Measurements from ENCODE around the gene ARHGEF26.

The ARHGEF26 gene

GRCh38 chr3:154210986-154211385 lies 89.8 kb downstream of the ARHGEF26 start:
- DNase-seq (ENCODE audit: low spot score) = no peak

DNA sequence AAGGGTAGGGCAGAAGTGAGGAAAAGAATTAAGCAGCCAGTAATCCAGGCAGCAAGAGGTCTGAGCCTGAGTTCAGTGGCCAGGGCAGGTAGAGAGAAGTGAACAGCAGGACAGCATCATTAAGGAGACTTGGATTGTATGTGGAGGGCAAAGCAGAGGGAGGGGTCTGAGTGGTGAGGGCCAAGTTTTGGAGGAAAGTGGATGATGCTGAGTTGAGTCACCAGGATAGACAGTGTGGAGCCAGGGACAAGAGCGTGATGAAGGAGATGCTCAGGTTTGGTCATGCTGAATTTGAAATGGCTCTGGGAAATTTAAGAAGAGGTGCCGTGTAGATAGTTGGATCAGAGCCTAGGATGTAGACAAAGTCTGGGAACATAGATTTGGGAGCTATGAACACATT lies 93.1 kb downstream of the ARHGEF26 start:
- DNase-seq (ENCODE audit: low spot score) = no peak

DNA sequence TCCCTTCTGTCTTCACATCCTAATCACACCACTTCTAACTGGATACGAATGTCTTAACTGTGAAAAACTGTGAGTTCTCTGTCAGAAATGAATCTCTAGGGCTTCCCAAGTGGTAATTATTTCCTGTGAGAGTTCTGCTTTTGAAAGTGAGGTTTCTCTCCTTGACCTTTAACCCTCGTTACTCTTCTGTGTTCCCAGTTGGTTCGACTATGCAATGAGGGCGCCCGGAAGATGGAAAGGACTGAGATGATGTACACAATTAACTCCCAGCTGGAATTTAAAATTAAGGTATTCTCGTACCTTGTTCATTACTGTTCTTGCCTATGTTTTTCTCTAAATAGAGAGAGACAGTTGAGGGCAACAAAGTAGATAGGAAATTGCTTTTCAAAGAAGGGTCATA lies 96.5 kb downstream of the ARHGEF26 start:
- DNase-seq (ENCODE audit: low spot score) = no peak

DNA sequence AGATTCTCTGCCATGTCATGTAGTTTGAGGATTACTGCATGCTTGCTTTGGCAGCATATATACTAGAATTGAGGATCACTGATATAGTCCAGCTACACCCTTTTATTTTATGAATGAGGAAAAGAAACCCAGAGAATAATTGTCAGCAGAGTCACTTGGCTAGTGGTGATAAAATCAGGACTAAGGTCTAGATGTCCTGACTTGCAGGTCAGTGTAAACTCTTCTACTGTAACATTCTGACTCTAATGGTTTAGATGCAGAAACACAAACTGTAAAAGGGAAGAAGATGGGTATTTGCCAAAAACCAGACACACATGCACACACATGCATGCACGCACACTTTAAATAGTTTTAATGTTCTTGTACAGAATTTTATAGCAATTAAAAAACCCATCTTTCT lies 97.5 kb downstream of the ARHGEF26 start:
- DNase-seq (ENCODE audit: low spot score) = no peak

GRCh38 chr3:154220462-154220861 lies 99.3 kb downstream of the ARHGEF26 start:
- no peak for DNase-seq (ENCODE audit: low spot score)

DNA sequence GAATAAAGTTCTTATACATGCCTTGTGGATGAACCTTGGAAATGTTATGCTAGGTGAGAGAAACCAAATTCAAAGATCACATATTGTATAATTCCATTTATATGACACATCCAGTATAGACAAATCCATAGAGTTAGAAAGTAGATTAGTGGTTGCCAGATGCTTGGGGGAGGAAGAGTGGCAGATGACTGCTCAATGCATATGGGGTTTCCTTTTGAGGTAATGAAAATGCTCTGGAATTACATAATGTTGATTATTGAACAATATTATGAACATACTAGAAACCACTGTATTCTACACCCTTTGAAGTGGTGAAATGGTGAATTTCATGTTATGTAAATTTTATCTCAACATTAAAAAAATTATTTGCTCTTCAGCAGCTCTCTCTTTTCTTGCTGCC lies 102.3 kb downstream of the ARHGEF26 start:
- DNase-seq (ENCODE audit: low spot score) = no peak

GRCh38 chr3:154224366-154224765 lies 103.2 kb downstream of the ARHGEF26 start:
- no peak for DNase-seq (ENCODE audit: low spot score)

GRCh38 chr3:154224866-154225265 lies 103.7 kb downstream of the ARHGEF26 start:
- no peak for DNase-seq (ENCODE audit: low spot score)

DNA sequence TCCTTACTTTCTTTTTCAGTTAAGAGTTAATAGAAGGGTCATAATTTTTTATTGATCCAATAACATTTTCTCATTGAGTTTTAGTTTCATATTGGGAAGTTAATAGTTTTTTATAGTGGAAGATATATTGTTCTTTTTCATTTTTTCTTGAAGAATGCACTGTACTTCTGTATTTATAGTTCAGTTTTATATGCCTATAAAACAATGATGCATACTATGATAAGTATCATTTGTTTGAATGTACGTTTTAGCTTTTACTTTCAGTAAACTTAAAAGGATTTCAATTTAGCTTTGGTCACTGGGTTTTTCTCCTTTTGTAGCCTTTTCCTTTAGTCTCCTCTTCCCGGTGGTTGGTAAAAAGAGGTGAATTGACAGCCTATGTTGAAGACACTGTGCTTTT lies 104.3 kb downstream of the ARHGEF26 start:
- DNase-seq (ENCODE audit: low spot score) = no peak

DNA sequence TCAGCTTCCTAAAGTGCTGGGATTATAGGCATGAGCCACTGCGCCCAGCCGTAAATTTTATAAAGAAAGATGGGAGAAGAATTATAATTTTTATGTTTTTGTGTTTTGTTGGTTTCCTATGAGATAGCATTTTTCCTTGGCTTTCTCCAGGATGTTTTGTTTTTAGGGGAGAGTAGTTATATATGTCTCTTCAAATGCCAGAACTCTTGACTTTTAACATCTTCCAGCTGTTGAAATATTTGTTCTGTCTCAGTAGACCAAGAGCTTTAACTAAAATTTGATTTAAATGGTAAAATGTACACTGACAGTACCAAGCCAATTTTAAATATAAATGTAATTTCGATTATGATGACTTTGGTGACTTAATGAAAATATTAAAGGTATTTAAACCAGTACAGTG lies 106.3 kb downstream of the ARHGEF26 start:
- DNase-seq (ENCODE audit: low spot score) = no peak

GRCh38 chr3:154228561-154229216 lies 107.5 kb downstream of the ARHGEF26 start:
- no peak for DNase-seq (ENCODE audit: low spot score)

- DNase-seq (ENCODE audit: low spot score) = no peak
These were observed 108.0 kb downstream of the ARHGEF26 start for GRCh38 chr3:154229217-154229590.

DNA sequence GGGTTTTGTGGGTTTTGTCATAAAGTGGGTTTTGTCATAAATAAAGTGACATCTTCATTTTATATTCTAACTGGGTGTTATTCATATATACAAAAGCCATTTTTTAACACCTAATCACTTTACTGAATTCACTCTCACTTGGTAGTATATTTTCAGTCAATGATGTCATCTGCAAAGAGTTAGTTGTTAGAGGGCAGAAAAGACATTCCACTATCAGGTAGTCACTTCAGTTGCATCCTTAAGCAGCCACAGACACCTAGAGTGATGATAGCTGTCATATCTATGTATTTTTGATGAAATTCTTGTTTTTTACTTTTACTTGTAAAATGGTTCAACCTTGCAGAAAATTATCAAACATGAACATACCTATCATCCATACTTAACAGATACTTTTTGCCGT lies 114.1 kb downstream of the ARHGEF26 start:
- DNase-seq (ENCODE audit: low spot score) = no peak

DNA sequence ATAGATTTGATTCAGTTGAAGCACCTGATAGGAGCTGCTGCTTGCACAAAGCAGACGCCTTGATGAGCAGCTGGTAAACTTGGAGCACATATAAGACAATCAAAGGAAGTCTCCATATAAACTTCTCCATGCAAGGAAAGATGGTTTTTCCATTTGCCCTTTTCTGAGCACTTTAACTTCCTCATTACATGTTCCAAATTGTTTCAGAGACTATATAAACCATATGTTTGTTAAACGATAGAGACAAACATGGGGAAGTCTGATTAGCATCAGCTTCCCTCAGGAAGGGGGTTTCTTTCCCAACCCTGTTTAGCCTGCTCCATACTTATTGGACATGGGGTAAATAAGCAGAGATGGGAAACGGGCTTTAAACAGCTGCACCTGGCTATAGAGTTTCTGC lies 115.1 kb downstream of the ARHGEF26 start:
- DNase-seq (ENCODE audit: low spot score) = no peak

- no peak for DNase-seq (ENCODE audit: low spot score)
These were observed 119.0 kb downstream of the ARHGEF26 start for GRCh38 chr3:154240235-154240634.

- DNase-seq (ENCODE audit: low spot score) = no peak
These were observed 120.3 kb downstream of the ARHGEF26 start for GRCh38 chr3:154241496-154241895.

GRCh38 chr3:154242766-154243165 lies 121.6 kb downstream of the ARHGEF26 start:
- no peak for DNase-seq (ENCODE audit: low spot score)

DNA sequence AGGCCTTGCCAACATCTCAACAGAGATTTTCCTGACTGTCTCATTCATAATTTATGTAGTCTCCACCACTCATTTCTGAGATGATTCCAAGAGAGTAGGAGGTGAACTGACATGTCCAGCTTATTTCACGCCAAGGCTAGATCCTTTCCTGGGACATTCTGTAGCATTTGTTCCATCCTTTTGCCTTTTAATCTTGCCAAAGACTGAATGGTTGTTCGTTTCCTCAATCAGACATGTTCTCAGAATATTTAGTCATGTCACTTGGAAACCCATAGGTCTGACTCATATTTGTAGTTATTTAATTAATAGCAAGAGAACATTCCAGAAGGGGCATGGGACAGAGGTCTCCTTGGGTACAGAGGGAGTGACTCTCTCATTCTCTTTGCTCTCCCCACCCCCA lies 122.2 kb downstream of the ARHGEF26 start:
- no peak for DNase-seq (ENCODE audit: low spot score)

GRCh38 chr3:154244644-154245043 lies 123.5 kb downstream of the ARHGEF26 start:
- no peak for DNase-seq (ENCODE audit: low spot score)

- no peak for DNase-seq (ENCODE audit: low spot score)
These were observed 126.7 kb downstream of the ARHGEF26 start for GRCh38 chr3:154247806-154248415.

- no peak for DNase-seq (ENCODE audit: low spot score)
These were observed 129.1 kb downstream of the ARHGEF26 start for GRCh38 chr3:154250291-154250690.

DNA sequence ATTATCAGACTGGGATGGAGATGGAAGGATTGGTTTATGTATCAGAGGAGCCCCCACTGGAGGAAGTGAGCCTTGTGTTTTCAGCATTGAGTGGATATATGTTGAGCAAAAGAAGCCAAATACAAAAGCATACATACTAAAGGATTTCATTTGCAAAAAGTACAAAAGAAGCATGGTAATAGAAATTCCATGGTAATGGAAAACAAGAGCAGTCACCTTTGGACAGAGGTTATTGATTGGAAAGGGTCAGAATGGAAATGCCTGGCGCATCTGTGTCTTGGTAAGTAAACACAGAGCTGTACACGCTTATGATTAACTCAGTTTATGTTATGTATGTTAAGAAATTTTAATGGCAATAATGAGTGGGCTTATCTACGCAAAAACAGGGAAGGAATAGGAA lies 130.4 kb downstream of the ARHGEF26 start:
- DNase-seq (ENCODE audit: low spot score) = no peak

GRCh38 chr3:154252759-154253638 lies 131.8 kb downstream of the ARHGEF26 start:
- peak; percentile 45 for DNase-seq (ENCODE audit: low spot score)
